Spleen (tissue), 7 donors: ENCODE measurements around the gene THOC6.

Experiments
- CTCF ChIP-seq, 11 experiments: fragments of 200-600 bp in 7 of 11; fragments of 450-650 bp in 4 of 11; sonication (generic) in 4 of 11; IDR thresholded peaks in 8 of 11; conservative IDR thresholded peaks in 3 of 11; 1 replicate in 7 of 11; 2 replicates in 4 of 11; pipeline versions ENCODE4 v1.4.0 to v1.8.0; 2016 to 2021; ENCODE audit warnings: antibody characterized with exemption in 11 of 11, inconsistent platforms in 4 of 11, mild to moderate bottlenecking in 1 of 11
- POLR2A ChIP-seq, 3 donors: fragments of 450-650 bp; IDR thresholded peaks; one replicate each; pipeline ENCODE4 v1.5.1; 2017; ENCODE audit warnings: antibody characterized with exemption in 3 of 3, mild to moderate bottlenecking in 1 of 3
- donor health status: DM: no; HTN: no; CAD: no; lungs with moderate emphysema.
- donor health status: DM: no; HTN: no; CAD: no.
- donor health status: DM: no; HTN: no; CAD: no.

- no peak for TF ChIP-seq CTCF (IDR thresholded peaks at IDR 0.05 in 8 of 11, conservative IDR thresholded peaks at IDR 0.05 in 3 of 11)
- TF ChIP-seq POLR2A (IDR thresholded peaks at IDR 0.05), result no peak
Measured at GRCh38 chr16:3013491-3013951, 10.3 kb upstream of the THOC6 start.
